Endothelial cell of umbilical vein (primary cell): ENCODE measurements around the gene RIC1. TPM values are rescaled to one million over a fixed set of nuclear protein-coding genes. Genes with fewer than 3 reads are reported as not detected.

Experiments used
- BruUV-seq: library from RNA; stranded (reverse); fragments of 400-500 nt; replicated peaks from 2 replicates; lab custom pipeline; 2021; lab: Mats Ljungman, UMichigan
- CTCF ChIA-PET: fragments of 300-600, 350-600 bp; sonication (Branson Sonifier 250); formaldehyde crosslinking; loops from one replicate; lab custom pipeline; 2021; ENCODE audit warnings: antibody characterized with exemption, inconsistent platforms; lab: Charles Lee
- POLR2A ChIA-PET: fragments of 300-600, 350-600 bp; sonication (Branson Sonifier 250); formaldehyde crosslinking; loops from one replicate; lab custom pipeline; 2021; ENCODE audit warnings: antibody characterized with exemption, inconsistent platforms; lab: Charles Lee
- DNase-seq: peaks from one replicate; pipeline ENCODE4 v3.0.0-alpha.2; 2011; ENCODE audit warnings: low read depth, low spot score
- FAIRE-seq: peaks from 2 replicates; lab custom pipeline; 2011; peaks lifted over from hg19 to GRCh38; lab: Jason Lieb, UNC
- H2AFZ ChIP-seq: 2 replicates; pipeline ENCODE4 v1.6.0; 2012; ENCODE audit warnings: low read depth, low read length, control low read depth, inconsistent platforms
- H3K27ac ChIP-seq: 2 replicates; pipeline ENCODE4 v1.5.1; 2011; ENCODE audit warnings: low read depth, mild to moderate bottlenecking, control low read depth, low read length, moderate library complexity; ENCODE audit not compliant: insufficient read depth
- H3K27me3 ChIP-seq, 2 experiments: 2 replicates each; pipeline versions ENCODE4 v1.6.0 to v1.6.1; 2011; ENCODE audit warnings: low read length in 2 of 2, mixed read lengths in 1 of 2; ENCODE audit not compliant: control insufficient read depth in 2 of 2, insufficient read depth in 2 of 2
- H3K36me3 ChIP-seq, 2 experiments: 2 replicates in 1 of 2; 3 replicates in 1 of 2; pipeline ENCODE4 v1.5.1; 2011; ENCODE audit warnings: low read length in 2 of 2, mild to moderate bottlenecking in 1 of 2, moderate library complexity in 1 of 2; ENCODE audit not compliant: control insufficient read depth in 2 of 2, insufficient read depth in 2 of 2; ENCODE audit errors: extremely low read depth in 1 of 2
- H3K4me1 ChIP-seq: 3 replicates; pipeline ENCODE4 v1.5.1; 2011; ENCODE audit warnings: mild to moderate bottlenecking, low read length; ENCODE audit not compliant: control insufficient read depth, insufficient read depth; ENCODE audit errors: extremely low read depth
- H3K4me2 ChIP-seq: 2 replicates; pipeline ENCODE4 v1.6.1; 2011; ENCODE audit warnings: low read length, control low read depth, mixed read lengths; ENCODE audit not compliant: insufficient read depth
- H3K4me3 ChIP-seq, 3 experiments: fragments of 200-600 bp in 1 of 3; sonication (generic), shearing (Covaris generic) in 1 of 3; replicated peaks in 1 of 3; 2 replicates each; pipeline ENCODE4 v1.5.1; 2011 to 2016; ENCODE audit warnings: control low read depth in 3 of 3, low read length in 3 of 3, mild to moderate bottlenecking in 2 of 3, inconsistent platforms in 1 of 3, low read depth in 1 of 3, moderate library complexity in 1 of 3; ENCODE audit not compliant: insufficient read depth in 1 of 3
- H3K79me2 ChIP-seq: 2 replicates; pipeline ENCODE4 v1.6.0; 2012; ENCODE audit warnings: low read length, inconsistent platforms; ENCODE audit not compliant: control insufficient read depth, insufficient read depth
- H3K9ac ChIP-seq: replicated peaks from 2 replicates; pipeline ENCODE3; 2011; ENCODE audit warnings: low read length, control low read depth; ENCODE audit not compliant: insufficient read depth; ENCODE audit errors: extremely low read depth
- H3K9me1 ChIP-seq: replicated peaks from 3 replicates; pipeline ENCODE4 v1.6.0; 2011; ENCODE audit warnings: mild to moderate bottlenecking, low read length; ENCODE audit not compliant: control insufficient read depth, insufficient read depth; ENCODE audit errors: extremely low read depth
- H3K9me3 ChIP-seq: replicated peaks from 2 replicates; pipeline ENCODE4 v1.5.1; 2012; ENCODE audit warnings: low read length, inconsistent platforms; ENCODE audit not compliant: control insufficient read depth, insufficient read depth
- H4K20me1 ChIP-seq: replicated peaks from 2 replicates; pipeline ENCODE3; 2011; ENCODE audit warnings: mild to moderate bottlenecking, low read length; ENCODE audit not compliant: control insufficient read depth, insufficient read depth; ENCODE audit errors: extremely low read depth
- CTCF ChIP-seq, 2 donors: IDR thresholded peaks; 1 replicate in 1 of 2; 2 replicates in 1 of 2; pipeline ENCODE4 v1.5.1; 2011; ENCODE audit warnings: low read length in 2 of 2, mild to moderate bottlenecking in 2 of 2, moderate library complexity in 2 of 2, control low read depth in 1 of 2, inconsistent platforms in 1 of 2, low read depth in 1 of 2; ENCODE audit not compliant: insufficient read depth in 1 of 2; ENCODE audit errors: extremely low read depth in 1 of 2
- EZH2 ChIP-seq: IDR thresholded peaks from 2 replicates; pipeline ENCODE4 v1.6.1; 2012; ENCODE audit warnings: borderline replicate concordance, low read depth, mild to moderate bottlenecking, moderate library complexity, low read length, inconsistent platforms; ENCODE audit not compliant: severe bottlenecking
- FOS ChIP-seq: IDR thresholded peaks from 2 replicates; pipeline ENCODE4 v1.6.1; 2011; ENCODE audit warnings: mild to moderate bottlenecking, low read length, moderate library complexity, borderline replicate concordance; ENCODE audit not compliant: insufficient read depth
- GATA2 ChIP-seq: IDR thresholded peaks from 2 replicates; pipeline ENCODE4 v1.7.0; 2011; ENCODE audit warnings: low read depth, mild to moderate bottlenecking, moderate library complexity, mixed read lengths, low read length; ENCODE audit not compliant: insufficient read length, insufficient read depth
- JUN ChIP-seq: IDR thresholded peaks from 2 replicates; pipeline ENCODE4 v1.6.1; 2011; ENCODE audit warnings: borderline replicate concordance, low read depth; ENCODE audit not compliant: insufficient read length, insufficient read depth
- MAX ChIP-seq: IDR thresholded peaks from 2 replicates; pipeline ENCODE4 v1.6.1; 2011; ENCODE audit not compliant: insufficient read depth, insufficient read length
- MYC ChIP-seq: IDR thresholded peaks from one replicate; pipeline ENCODE4 v1.6.1; 2011; ENCODE audit warnings: mild to moderate bottlenecking, low read depth, low read length
- POLR2A ChIP-seq: IDR thresholded peaks from 2 replicates; pipeline ENCODE4 v1.6.1; 2012; ENCODE audit warnings: low read depth, mild to moderate bottlenecking, control low read depth, low read length
- POLR2AphosphoS5 ChIP-seq: IDR thresholded peaks from 2 replicates; pipeline ENCODE4 v1.6.1; 2012; ENCODE audit warnings: low read depth, mild to moderate bottlenecking, control low read depth, low read length, moderate library complexity; ENCODE audit not compliant: insufficient read depth
- dilution Hi-C: fragments of 300-500 bp; cut with MboI; formaldehyde crosslinking; loops from one replicate; pipeline ENCODE4 v1.15.0; 2019; ENCODE audit warnings: low sequenced_read_pairs; ENCODE audit not compliant: extremely low pct_ligation_motif_present
- intact Hi-C: fragments of 100-400 bp; cut with micrococcal nuclease; formaldehyde crosslinking; loops from one replicate; pipeline ENCODE4 v1.10.0; 2022
- polyA plus RNA-seq, 4 experiments: library from polyadenylated mRNA; depleted of rRNA in 3 of 4; stranded (reverse) in 3 of 4; unstranded in 1 of 4; fragments of >200 nt; gene quantifications; 2 replicates each; pipeline versions ENCODE4 v1.2.1 to v1.2.3, GENCODE V29; 2011 to 2012; ENCODE audit warnings: missing spikeins in 1 of 4
- total RNA-seq: library from RNA; stranded (reverse); gene quantifications from 2 replicates; pipeline ENCODE4 v1.2.3, GENCODE V29; 2021

The RIC1 gene
- total and polyA plus RNA-seq, 2 donors (not counting 3 experiments of a cell fraction or from before 2014, with no cell fraction given) = 14.0 to 23.5 TPM

- FAIRE-seq (no peak), DNase-seq (no peak)
- Histone ChIP-seq H3K27me3 (no peaks in the 10 kb centered on the region), H3K9me1 (no peaks in the 10 kb centered on the region), H3K27ac (no peak overlapping the region), H3K4me3 (no peak overlapping the region), H2AFZ (no peak overlapping the region), H3K4me2 (no peak overlapping the region), H3K9ac (no peak overlapping the region), H4K20me1 (no peaks in the 10 kb centered on the region), H3K9me3 (no peaks in the 10 kb centered on the region), H3K79me2 (no peaks in the 10 kb centered on the region), H3K36me3 (no peaks in the 10 kb centered on the region), H3K4me1 (no peaks in the 10 kb centered on the region)
- dilution Hi-C loops = no loop called here
- POLR2A ChIA-PET = no interaction called here
- intact Hi-C loops = no loop called here
- CTCF ChIA-PET = no interaction called here
- TF ChIP-seq CTCF (IDR thresholded peaks at IDR 0.05; ENCODE audit: extremely low read depth in 1 of 2, insufficient read depth in 1 of 2, low read depth in 1 of 2, low read length in 2 of 2) (no peak), MYC (no peak), JUN (no peak), MAX (no peak), POLR2AphosphoS5 (no peak), POLR2A (no peak), FOS (no peak), EZH2 (no peak), GATA2 (no peak)
- no TSS peak for BruUV-seq
These were observed 186.6 kb downstream of the RIC1 start for GRCh38 chr9:5815461-5815860.
